Cardiac fibroblast (primary cell): ENCODE results near the gene FCN3.

Experiments
- DNase-seq, 2 donors: peaks; one replicate each; pipeline versions ENCODE4 v3.0.0 to v3.0.0-alpha.2; 2010; ENCODE audit warnings: low read depth in 2 of 2
- H3K4me3 ChIP-seq, 2 donors: replicated peaks in 1 of 2; 1 replicate in 1 of 2; 2 replicates in 1 of 2; pipeline ENCODE4 v1.5.1; 2011; ENCODE audit warnings: low read depth in 2 of 2, low read length in 2 of 2, mild to moderate bottlenecking in 2 of 2, moderate library complexity in 1 of 2
- TF ChIP-seq, protein P1 (sequence below): IDR thresholded peaks from one replicate; pipeline ENCODE4 v1.5.1; 2011; ENCODE audit warnings: low read depth, mild to moderate bottlenecking, low read length, inconsistent platforms

Gene FCN3

GRCh38 chr1:27366411-27367159 is 8.0 kb downstream of the FCN3 start, which contains the start of gene MAP3K6:
Gene MAP3K6 (minus strand): TSS chr1:27366961. CDS start chr1:27366597, 364 bp downstream.
- H3K4me3 ChIP-seq, result peak within 1 kb of the TSS; percentile 78 to 87
- TF ChIP-seq, protein P1, sequence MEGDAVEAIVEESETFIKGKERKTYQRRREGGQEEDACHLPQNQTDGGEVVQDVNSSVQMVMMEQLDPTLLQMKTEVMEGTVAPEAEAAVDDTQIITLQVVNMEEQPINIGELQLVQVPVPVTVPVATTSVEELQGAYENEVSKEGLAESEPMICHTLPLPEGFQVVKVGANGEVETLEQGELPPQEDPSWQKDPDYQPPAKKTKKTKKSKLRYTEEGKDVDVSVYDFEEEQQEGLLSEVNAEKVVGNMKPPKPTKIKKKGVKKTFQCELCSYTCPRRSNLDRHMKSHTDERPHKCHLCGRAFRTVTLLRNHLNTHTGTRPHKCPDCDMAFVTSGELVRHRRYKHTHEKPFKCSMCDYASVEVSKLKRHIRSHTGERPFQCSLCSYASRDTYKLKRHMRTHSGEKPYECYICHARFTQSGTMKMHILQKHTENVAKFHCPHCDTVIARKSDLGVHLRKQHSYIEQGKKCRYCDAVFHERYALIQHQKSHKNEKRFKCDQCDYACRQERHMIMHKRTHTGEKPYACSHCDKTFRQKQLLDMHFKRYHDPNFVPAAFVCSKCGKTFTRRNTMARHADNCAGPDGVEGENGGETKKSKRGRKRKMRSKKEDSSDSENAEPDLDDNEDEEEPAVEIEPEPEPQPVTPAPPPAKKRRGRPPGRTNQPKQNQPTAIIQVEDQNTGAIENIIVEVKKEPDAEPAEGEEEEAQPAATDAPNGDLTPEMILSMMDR, result no peak
- peak; percentile 84 to 88 for DNase-seq

DNA sequence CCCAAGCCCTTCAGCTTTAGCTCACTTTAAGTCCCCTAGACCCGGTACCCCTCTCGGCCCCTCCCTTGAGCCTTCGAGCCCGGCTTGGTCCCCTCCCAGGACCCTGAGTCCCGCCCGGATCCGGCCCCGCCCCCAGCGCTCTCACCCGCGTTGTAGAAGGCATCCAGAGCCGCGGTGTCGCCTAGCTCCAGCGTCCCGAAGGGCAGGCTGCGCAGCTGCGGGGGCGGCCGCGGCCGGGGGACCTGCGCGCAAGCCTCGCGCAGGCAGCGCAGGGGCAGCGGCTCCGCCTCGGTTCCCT is 8.6 kb downstream of the FCN3 start:
- TF ChIP-seq, protein P1, result no peak
- H3K4me3 ChIP-seq, result peak overlapping the region; percentile 78 to 87
- peak; percentile 77 to 78 for DNase-seq

DNA sequence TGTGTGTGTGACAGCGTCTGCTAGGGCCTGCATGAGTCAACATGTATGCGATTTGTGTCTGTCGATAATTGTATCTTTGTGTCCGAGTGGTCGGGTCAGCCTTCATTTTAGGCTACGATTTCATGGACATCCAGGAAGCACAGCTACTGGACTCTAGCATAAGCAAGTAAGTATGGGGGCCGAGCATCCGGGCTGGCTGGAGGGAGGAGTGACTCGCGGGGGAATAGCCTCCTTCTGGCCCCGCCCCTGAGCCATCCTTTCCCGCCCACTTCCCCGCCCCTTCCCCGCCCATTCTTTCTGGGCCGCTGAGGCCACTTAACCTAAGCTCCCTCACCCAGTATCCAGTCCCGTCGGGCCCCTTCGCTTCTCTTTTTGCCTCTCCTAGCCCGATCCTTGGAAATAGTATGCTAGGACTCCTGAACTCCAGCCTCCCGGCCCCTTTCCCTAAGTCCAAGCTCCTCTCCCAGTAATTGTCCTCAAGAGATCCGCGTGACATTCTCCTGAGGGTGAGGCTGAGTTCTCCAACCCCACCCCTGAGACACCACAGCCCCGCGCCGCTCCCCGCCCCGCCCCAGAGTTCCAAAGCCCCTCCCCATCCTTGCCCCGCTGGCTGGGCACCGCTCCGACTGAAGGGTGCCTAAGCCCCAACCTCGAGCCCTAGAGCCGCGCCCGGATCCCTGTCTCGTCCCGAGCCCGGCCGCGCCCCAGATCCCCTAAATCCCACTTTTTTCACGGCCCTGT is 9.1 kb downstream of the FCN3 start:
- peak; percentile 92 to 94 for DNase-seq
- H3K4me3 ChIP-seq, result peak overlapping the region; percentile 78 to 87
- TF ChIP-seq, protein P1, result no peak

- H3K4me3 ChIP-seq, result peak overlapping the region; percentile 4 to 78
- DNase-seq, result no peak
- TF ChIP-seq, protein P1, result no peak
Measured at GRCh38 chr1:27364696-27365371, 9.8 kb downstream of the FCN3 start.

DNA sequence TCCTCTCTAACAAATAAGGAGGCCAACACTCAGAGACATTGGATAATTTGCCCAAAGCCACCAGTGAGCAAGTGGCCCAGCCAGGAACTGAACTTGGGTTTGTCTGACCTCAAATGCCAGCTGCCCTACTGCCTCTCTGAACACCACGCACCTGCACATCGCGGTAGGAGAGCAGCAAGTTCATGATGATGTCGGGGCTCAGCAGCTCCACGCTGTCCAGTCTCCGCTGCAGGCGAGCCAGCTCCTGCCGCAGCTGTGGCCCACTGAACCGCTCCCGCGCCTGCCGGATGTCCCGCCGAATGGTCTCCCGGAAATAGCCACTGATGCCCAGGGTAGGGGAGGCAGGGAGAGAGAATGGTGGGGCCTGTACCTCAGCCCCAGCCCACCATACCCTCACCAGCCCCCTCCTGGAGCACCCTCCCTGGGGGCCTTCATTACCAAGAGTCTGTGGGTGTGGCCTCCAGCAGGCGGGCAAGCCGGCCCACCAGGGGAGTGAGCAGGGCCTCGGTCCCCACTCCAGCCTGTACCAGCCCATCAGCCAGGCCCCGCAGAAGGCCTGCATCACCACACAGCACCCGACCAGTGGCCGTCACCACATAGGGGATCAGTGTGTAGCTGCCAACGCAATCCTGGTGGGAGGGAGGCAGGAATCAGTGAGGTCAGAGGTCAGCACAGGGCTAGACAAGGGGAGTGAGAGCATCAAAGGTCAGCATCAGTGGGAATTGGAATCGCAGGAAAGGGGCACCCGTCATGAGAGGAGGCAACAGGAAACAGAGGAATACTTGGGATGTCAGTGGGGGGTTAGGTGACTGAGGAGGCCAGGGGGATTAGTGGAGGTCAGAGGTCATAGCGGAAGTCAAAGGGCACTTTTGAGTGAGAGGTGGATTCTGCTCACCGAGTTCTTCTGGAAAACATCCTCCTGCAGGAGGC is 10.6 kb downstream of the FCN3 start:
- no peak for DNase-seq
- H3K4me3 ChIP-seq, result no peak overlapping the region
- TF ChIP-seq, protein P1, result no peak

DNA sequence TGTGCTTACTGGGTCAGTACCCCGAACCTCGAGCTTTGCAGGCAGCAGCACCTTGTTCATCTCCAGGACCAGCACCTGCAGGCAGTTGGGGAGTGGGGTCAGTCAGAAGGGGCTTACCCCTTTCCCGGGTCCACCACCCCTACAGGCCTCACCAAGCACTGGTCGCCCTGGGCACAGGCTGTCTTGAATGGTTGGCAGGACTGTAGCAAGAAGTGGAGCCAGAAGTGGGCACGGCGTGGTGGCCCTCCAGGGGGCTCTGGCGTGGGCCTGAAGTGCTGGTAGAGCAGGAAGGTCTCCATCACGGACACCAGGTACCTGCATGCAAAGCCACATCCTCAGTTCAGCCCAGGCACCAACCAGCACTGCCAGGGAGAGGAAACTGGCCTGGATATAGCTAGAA is 13.1 kb downstream of the FCN3 start:
- TF ChIP-seq, protein P1, result no peak
- H3K4me3 ChIP-seq, result no peak overlapping the region
- no peak for DNase-seq
